ENCODE measurements around the gene BCL11B.

GRCh38 chr14:99166506-99166905, 105.5 kb downstream of the BCL11B start:
- TF ChIP-seq POLR2AphosphoS5 (IDR thresholded peaks at IDR 0.05), result no peak
- no peak for TF ChIP-seq POLR2A (IDR thresholded peaks at IDR 0.05)
- TF ChIP-seq, protein P1, sequence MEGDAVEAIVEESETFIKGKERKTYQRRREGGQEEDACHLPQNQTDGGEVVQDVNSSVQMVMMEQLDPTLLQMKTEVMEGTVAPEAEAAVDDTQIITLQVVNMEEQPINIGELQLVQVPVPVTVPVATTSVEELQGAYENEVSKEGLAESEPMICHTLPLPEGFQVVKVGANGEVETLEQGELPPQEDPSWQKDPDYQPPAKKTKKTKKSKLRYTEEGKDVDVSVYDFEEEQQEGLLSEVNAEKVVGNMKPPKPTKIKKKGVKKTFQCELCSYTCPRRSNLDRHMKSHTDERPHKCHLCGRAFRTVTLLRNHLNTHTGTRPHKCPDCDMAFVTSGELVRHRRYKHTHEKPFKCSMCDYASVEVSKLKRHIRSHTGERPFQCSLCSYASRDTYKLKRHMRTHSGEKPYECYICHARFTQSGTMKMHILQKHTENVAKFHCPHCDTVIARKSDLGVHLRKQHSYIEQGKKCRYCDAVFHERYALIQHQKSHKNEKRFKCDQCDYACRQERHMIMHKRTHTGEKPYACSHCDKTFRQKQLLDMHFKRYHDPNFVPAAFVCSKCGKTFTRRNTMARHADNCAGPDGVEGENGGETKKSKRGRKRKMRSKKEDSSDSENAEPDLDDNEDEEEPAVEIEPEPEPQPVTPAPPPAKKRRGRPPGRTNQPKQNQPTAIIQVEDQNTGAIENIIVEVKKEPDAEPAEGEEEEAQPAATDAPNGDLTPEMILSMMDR (IDR thresholded peaks at IDR 0.05), result no peak
- TF ChIP-seq EP300 (IDR thresholded peaks at IDR 0.05), result no peak

Data from gastroesophageal sphincter (tissue), 3 donors.